Measurements from ENCODE around the gene TDRD7.
"Not testable (repeated sequence)": the region's sequence is repeated elsewhere in the genome, so short reads cannot be mapped to it uniquely, and the experiment has no call there.

TDRD7 gene

DNA sequence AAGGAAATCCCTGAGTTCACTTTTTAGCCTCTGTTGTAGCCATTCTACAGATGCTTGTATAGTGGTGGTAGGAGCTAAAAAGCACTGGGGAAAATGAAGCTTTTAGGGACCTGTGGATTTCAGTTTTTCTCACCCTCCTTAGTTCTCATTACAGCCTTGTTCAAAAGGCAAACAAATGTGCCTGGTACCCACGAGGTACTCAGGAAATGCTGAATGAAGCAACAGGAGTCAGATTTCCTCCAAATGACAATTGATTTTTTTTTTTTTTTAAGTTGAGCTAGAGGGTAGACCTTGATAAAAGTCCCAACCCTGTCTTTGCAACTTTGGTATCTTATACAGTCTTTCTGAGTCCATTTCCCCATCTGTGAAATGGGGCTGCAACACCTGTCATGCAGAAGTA, 68.3 kb downstream of the TDRD7 start:
- no peak for DNase-seq

DNA sequence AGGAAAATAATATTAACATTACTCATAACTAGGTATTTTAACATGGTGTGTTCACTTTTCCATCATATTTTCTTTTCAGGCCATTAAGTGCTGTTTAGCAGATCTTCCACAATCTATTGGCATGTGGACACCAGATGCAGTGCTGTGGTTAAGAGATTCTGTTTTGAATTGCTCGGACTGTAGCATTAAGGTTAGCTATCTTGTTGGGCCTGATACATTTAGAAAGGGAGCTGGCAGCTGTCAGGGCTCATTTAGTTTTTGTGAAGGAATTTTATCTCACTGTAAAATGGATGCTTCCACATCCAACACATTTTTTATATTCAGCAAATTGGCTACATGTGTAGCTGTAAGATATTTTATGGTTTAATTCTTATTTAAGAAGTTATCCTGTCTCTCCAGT, 68.9 kb downstream of the TDRD7 start:
- no peak for DNase-seq

DNA sequence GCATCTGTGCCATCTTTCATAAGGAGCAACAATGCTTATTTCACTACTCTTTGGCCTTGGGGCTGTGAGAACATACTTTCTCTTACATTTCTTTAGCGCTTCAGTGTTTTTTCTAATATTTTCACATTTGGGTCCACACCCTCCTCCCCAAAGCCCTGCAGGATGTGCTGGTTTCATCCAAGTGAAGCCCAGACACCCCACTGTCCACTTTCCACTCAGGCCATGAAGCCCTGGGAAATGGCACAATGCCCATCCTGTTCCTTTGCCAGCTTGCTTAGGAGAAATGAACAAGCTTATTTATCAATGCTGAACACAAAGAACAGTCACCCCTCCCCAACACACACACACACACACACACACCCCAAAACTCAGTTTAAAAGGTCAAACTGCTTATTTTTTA, 72.2 kb downstream of the TDRD7 start:
- no peak for DNase-seq

DNA sequence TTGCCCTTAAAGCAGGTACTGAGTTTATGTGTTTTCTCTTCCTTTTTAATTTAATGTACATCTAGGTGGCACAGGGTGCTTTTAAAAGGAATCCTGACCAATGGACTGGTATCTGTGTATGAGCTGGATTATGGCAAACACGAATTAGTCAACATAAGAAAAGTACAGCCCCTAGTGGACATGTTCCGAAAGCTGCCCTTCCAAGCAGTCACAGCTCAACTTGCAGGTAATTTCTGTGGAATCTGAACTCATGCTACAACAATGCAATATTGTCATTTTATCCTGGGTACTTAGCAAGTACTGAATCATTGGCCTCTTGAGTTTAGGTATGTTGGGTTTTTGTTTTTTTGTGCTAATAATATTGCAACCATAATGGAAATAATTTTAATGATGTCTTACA, 75.2 kb downstream of the TDRD7 start:
- DNase-seq: no peak

DNA sequence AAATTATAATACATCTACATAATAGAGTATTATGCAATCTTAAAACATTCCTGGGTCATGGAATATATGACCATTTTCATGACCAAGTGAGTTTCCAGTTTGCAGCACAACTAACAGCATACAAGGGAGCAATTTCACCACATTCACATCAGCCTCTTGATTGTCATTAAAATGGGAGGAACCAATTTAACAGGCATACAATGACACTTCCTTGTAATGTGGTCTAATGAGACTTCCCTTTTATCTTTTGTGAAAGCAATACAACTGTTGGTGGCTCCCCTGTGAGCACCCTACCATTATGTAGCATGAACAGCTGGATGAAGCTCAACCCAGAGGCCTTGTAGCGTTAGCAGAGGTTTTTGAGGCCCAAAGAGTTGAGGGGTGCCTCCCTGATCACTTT, 76.0 kb downstream of the TDRD7 start:
- no peak for DNase-seq

DNA sequence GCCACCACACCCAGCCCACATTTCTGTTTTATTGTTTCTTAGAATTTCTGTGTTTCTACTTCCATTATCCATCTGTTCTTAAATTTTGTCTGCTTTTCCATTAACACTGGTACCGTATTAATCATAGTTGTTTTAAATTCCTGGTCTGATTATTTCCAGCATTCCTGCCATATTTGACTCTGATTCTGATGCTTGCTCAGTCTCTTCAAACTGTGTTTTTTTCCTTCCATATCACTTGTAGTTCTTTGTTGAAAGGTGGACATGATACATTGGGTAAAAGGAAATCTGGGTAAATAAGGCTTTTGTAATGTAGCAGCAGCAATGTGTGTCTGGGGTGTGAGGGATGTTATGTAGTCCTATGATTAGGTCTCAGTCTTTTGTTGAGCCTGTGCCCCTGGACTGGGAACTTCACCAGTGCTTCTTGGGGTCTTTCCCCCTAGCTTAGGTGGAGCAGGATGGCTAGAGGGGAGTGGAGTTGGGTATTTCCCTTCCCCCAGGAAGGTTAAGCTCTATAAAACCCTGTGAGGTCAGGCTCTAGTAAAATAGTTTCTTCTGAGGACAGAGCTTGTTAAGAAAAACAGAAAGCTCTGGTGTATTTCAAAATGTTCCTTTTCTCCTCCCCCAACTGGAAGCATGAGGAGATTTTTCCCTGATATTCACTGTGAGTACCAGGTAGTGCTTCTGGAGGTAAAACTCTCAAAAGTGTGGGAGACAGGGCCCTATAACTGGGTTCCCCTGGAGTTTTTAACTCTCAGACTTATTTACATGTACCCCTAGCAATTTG, 79.5 kb downstream of the TDRD7 start:
- DNase-seq: no peak

DNA sequence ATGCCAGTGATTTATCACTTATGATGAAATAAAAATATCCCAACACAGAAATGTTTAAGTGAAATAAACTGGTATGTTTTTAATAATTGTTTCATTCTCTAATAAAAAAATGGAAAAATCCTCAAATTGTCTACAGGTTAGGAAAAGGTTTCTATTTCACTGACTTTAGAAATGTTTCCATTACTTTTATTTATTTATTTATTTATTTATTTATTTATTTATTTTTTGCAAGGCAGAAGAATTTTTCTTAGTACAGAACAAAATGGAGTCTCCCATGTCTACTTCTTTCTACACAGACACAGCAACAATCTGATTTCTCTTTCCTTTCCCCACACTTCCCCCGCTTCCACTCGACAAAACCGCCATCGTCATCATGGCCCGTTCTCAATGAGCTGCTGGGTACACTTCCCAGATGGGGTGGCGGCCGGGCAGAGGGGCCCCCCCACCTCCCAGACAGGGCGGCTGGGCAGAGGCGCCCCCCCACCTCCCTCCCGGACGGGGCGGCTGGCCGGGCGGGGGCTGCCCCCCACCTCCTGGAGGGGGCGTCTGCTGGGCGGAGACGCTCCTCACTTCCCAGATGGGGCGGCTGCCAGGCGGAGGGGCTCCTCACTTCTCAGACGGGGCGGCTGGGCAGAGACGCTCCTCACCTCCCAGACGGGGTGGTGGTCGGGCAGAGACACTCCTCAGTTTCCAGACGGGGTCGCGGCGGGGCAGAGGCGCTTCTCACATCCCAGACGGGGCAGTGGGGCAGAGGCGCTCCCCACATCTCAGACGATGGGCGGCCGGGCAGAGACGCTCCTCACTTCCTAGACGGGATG, 85.9 kb downstream of the TDRD7 start:
- DNase-seq: not testable (repeated sequence)

DNA sequence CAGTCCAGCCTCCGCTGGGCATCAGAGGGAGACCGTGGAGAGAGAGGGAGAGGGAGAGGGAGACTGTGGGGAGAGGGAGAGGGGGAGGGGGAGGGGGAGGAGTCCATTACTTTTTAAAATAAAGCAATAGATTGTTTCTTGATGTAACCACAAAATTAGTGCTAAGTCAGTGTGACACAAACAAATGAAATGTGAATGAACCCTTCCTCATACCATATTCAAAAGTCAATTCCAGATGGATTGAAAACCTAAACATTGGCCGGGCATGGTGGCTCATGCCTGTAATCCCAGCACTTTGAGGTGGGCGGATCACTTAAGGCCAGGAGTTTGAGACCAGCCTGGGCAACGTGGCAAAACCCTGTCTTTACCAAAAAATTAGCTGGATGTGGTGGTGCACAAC, 87.0 kb downstream of the TDRD7 start:
- not testable (repeated sequence) for DNase-seq

DNA sequence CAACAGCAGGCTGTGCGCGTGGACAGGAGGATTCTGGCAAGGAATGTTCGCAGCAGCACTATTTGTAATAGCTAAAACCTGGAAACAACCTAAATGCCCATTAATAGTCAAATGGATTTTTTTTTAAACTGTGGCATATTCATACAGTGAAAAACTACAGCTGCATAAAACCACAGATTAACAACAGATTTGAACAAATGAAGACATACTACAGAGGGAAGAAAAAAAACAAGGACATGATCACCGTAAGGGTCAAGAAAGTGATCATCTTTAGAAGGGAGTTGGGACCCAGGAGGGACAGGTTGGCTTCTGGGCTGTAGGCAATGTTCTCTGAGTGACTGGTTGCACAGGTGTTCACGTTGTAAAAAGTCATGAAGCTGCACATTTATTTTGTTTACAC, 88.4 kb downstream of the TDRD7 start:
- no peak for DNase-seq

DNA sequence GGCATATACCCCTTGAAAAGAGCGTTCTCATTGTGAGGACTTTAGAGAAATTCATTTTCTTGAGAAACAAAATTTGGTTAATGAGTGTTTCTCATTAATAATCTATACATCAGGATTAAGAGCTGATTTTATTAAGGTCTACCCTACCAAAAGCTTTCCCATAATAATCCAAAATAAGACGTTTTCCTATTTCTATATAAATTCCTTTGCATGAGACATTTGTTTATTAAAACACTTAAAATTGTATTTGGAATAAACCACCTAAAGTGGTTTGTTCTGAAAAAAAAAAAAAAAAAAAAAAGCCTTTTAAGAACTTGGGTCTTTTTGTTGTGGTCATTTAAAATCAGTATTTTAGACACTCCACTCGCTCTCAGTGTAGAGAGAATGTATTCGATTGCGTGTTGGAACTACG, 88.9 kb downstream of the TDRD7 start:
- DNase-seq: no peak

DNA sequence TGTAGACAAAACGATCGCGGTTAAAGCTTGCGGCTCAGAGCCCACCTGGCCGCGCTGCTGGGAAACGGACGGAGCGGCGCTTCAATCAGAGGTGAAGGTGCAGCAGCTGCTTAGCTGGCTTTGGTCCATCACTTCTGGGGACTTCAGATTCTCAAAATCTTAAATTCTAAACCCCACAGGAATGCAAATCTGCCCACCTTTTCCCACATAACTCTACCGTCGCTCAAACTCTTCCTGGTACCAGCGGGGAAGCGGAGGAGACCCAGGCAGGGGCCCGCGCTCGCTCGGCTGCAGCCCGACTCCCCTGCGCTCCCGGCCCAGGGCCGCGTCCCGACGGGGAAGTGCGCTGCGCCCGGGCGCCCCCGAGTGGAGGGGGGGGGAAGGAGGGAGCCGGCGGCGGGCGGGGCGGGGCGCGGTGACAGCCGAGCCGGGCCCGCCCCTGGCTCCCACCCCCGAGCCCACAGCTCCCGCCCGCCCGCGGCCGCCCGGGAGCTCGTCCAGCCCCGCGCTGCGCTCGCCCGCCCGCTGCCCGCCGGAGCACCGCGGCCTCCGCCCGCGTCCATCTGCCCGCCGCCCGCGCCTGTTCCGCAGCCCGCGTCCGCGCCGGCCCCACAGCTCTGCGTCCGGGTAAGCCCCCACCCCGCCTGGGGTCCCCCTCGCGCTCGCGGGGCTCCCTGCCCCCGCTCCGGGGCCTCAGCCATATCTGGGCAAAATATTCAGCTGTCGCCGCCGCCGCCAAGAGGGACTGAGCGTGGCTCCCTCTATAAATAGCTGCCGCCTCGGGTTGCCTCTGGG, 89.5 kb downstream of the TDRD7 start, which contains the start of gene TMOD1:
TMOD1 (plus strand) TSS at position 490 of the 795 bp plus-strand sequence. CDS start 22,523 bp downstream, outside the sequence.
- peak; percentile 62 for DNase-seq

DNA sequence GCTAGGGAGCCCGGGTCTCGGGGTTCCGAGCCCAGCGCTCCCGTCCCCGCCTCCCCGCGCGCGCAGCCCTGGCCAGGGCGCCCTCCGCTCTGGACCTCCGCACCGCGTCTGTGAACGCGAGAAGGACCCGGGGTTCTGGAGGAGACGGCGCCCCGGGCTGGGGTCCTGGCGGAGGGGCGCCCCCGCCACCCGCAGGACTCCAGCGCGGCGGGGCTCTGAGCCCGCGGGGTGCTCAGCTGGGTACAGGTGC, 90.0 kb downstream of the TDRD7 start:
- DNase-seq: no peak

DNA sequence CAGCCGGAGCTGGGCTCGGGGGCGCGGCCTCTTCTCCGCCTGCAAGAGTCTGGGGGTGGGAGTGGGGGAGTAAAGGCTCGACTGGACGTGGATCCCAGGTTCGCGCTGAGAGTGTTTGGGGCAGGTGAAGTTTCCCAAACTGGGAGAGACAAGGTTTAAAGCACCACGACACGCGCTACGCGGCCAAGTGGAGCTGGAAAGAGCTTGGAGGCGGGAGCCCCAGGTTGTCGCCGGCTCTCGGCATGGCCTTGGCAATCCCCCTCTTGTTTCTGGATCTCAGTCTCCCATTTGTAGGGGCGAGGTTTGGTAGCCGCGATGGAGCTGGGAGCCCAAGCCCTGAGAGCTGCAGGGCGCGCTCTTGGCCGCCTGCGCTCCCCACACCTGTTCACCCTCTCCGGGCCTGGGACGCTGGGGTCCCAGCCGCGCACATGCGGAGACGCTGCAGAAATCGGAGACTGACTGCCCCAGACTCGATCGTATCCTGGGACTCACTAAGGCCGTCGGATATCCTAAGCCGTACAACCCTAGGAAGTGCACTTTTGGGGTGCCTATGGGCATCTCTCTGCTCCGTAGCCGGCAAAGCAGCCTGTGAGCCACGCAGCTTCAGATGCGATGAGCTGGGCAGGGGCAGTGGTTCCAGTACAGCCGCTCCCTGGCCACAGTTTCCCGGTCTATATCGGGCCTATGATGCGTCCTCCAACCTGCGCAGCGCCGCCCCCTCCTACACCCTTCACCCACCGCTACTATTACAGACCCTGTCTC, 90.5 kb downstream of the TDRD7 start:
- DNase-seq: no peak

DNA sequence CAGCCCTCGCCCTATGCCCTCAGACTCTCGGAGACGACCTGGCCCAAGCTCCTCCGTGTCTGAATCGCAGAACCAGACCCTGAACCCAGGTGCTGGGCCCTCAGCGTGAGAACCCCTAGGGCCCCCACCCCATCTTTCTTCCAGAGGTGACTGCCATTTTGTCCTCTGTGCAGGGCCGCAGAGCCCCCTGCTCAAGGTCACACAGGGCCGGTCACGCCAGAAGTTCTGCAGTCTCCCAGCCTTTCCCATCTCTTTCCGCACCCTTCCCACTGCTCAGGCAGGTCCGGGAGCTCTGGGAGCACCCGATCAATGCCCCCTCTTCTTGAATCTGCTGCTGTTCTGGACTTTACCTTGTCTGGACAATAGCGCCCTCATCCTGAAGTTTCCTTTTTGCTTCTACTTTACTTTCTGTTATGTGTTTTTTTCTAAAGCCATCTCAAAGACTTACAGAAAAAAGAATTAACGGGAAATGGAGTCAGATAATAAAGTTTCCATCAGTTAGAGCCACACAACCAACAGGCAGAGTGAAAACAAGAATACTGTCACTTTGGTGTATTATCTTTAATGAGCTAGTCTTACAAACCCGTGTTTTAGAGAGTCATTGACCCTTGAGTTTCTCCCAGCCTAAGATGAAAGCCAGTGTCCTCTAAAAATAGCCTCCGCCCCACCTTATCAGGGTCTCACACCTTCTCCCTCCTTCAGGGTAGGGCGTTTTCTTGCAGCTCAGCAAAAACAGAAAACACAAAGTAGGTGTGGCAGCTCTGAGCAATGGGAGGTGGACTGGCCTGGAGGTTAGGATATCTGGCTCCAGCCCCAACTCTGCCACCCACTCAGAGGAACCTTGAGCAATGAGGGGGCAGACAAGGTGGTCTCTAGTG, 91.3 kb downstream of the TDRD7 start:
- DNase-seq: no peak

DNA sequence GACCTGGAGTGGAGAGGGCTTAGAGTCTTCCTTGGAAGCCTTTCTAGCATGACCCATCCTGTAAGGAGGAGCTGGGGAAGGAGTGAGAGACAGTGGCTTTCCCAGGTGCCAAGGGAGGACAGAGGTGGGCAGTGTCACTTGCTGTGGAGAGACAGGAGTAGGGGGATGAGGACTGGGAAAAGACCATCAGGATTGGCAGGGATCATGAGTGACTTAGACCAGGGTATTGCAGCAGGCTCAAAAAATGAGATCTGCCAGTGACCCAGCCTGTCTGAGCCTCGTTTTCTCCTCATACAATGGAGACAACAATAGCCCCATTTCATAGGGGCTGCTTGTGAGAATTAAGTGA, 91.9 kb downstream of the TDRD7 start:
- no peak for DNase-seq

DNA sequence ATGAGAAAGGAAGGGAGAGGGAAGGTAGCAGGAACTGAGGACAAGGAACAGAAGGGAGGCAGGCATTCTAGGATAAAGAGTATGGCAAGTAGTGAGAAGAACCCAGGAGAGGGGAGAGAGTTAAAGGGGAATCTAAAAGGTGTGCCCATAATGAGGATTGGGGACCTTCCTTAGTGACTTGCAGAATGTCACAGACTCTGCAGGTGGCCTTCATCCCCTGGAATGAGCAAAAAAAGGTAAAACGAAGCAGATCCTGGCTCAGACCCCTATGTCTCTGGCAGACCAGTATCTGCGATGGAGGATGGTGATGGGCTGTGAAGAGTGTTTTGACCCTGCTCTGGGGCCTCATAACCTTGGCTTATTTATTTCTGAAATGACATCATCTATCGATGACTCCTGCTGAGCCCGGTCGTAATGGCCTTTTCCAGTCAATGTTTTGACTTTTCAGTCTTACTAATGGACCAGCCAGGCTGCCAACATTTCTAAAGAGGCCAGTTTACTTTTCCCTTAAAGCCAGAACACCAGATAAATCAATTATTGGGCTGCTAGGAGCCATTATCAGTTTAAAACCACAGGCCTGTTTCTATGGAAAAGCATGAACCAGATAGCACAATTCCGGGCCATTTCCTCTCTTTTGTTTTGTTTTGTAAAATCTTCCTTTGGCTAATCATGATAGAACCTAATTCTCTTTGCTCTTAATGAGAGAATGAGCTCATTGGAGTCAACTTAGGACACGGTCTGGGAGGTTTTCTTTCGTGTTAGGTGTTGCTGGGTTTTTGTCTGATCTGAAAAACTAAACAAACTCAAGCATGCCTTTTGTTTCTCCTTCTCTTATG, 92.7 kb downstream of the TDRD7 start:
- DNase-seq: no peak

DNA sequence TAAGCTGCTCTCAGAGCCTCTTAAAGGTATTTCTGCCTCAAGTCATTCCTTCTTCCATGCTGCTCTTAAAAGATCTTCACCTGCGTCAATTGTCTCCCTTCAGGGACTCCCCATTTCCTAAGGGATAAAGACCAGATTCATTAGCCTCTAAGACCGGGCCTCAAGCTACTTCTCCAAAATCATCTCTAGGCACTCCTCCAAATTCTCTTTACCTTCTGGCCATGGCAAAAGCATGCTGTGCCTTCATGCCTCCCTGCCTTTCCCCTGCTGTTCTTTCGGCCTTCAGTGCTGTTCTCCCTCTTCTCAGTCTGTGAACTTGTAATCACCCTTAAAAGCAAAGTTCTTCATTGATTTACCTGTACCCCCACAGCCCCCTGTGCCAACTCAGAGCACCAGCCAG, 93.9 kb downstream of the TDRD7 start:
- no peak for DNase-seq

DNA sequence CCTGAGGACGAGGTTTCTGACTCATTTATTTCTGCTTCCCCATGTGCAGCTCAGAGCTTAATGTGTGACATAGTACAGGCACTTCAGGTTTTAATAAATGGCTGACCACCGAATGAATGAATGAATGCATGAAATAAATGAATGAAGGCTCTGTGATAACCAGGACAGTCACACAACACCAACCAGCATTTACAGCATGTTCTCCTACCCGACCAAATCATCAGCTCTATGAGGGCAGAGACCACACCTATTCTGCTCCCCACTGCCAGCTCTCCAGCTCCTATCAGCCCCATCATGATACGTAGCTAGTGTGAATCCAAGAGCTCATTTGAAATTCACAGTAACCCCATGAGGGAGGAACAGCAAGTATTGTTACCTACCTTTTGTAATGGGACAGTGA, 94.4 kb downstream of the TDRD7 start:
- no peak for DNase-seq

DNA sequence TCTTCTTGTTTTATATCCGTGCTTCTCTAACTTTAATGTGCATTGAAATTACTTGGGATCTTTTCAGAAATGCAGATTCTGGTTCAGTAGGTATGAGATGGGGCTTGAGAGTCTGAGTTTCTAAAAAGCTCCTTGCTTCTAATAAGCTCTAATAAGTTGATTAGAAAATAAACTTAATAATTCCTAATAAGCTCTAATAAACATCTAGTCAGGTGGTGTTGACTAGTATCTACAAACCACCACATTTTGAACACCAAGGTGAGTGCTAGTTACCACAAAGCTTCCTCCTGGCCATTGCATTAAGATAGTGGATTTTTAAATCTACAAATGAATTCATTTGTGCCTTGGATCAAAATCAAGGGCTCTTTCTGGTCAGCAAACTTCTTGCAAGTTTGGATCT, 94.9 kb downstream of the TDRD7 start:
- DNase-seq: no peak

DNA sequence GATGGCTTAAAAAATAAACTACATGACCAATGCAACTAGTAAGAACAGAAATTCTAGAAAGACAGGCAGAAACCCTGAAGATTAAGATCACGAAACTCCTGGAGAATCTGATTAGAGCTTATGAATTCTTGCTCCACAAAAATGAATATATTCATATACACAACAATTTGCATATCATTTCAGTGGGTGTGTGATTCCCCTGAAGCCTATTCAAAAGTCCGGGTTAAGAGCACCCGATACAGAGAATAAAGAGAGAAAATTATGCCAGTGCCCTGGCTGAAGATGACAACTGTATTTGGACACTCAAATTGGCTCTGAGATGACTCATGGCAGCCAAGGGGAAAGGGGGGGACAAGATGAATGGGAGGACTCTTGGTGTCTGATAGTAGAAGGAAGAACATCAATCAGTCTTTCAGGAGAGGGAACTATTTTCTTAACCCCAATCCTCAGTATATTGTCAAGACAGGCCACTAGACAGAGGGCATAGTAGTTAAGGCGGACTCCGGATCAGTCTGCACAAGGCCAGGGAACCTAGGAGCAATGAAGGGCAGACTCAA, 95.6 kb downstream of the TDRD7 start:
- no peak for DNase-seq

DNA sequence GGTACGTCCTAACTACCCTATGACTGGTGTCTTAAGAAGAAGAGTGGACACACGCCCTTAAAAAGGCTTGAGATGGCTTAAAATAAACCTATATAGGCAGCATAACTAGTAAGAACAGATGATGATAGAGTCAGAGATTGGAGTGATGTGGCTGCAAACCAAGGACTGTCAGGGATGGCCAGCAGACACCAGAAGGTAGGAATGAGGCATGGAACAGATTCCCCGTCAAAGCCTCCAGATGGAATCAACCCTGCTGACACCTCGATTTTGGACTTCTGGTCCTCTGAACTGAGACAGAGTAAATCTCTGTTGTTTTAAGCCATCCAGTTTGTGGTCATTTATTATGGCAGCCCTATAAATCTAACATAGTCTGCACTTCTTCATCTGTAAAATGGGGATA, 97.0 kb downstream of the TDRD7 start:
- no peak for DNase-seq
